GM12878 (cell line): Measurements from ENCODE around the gene GPR87. TPM values are rescaled to one million over a fixed set of nuclear protein-coding genes. Genes with fewer than 3 reads are reported as not detected.

Experiments
- ATAC-seq: fragments of 200-7000 bp; cut with Tn5 transposase; 3 replicates; pipeline ENCODE4 v1.9.1; 2020; ENCODE audit warnings: mild to moderate bottlenecking, moderate library complexity
- BruUV-seq: library from RNA; stranded (reverse); fragments of 400-500 nt; replicated peaks from 2 replicates; lab custom pipeline; 2021; lab: Mats Ljungman, UMichigan
- CTCF ChIA-PET: fragments of 300-600 bp; sonication (Branson Sonifier 250); formaldehyde crosslinking; extraction: SDS; loops from one replicate; lab custom pipeline; 2021; ENCODE audit warnings: inconsistent platforms; lab: Yijun Ruan, JAX
- POLR2A ChIA-PET: fragments of 350-600 bp; formaldehyde crosslinking; extraction: SDS; loops from one replicate; lab custom pipeline; 2021; ENCODE audit warnings: inconsistent platforms; lab: Charles Lee
- RAD21 ChIA-PET: fragments of 300-600 bp; sonication (Branson Sonifier 250); formaldehyde crosslinking; loops from one replicate; lab custom pipeline; 2023; ENCODE audit warnings: antibody characterized with exemption; ENCODE audit not compliant: unreplicated experiment; lab: Charles Lee
- SMC1A ChIA-PET: fragments of 300-600 bp; sonication (Branson Sonifier 250); formaldehyde crosslinking; loops from one replicate; lab custom pipeline; 2023; ENCODE audit not compliant: unreplicated experiment, uncharacterized antibody; lab: Charles Lee
- DNase-seq: peaks from one replicate; pipeline ENCODE4 v3.0.0-alpha.2; 2011; ENCODE audit warnings: low read depth, low spot score
- FAIRE-seq: peaks from 3 replicates; lab custom pipeline; 2011; peaks lifted over from hg19 to GRCh38; lab: Jason Lieb, UNC
- H2AFZ ChIP-seq: 2 replicates; pipeline ENCODE4 v1.6.0; 2011; ENCODE audit warnings: low read depth, low read length, control low read depth; ENCODE audit not compliant: control insufficient read depth
- H3K27ac ChIP-seq: 2 replicates; pipeline ENCODE4 v1.5.1; 2011; ENCODE audit warnings: control low read depth; ENCODE audit not compliant: control insufficient read depth, insufficient read depth
- H3K27me3 ChIP-seq, 2 experiments: replicated peaks in 1 of 2; 2 replicates each; pipeline versions ENCODE4 v1.6.0 to v1.6.1; 2011; ENCODE audit warnings: low read length in 1 of 2; ENCODE audit not compliant: control insufficient read depth in 2 of 2, insufficient read depth in 2 of 2
- H3K36me3 ChIP-seq, 2 experiments: 2 replicates each; pipeline ENCODE4 v1.5.1; 2011; ENCODE audit warnings: low read length in 1 of 2; ENCODE audit not compliant: control insufficient read depth in 2 of 2, insufficient read depth in 2 of 2
- H3K4me1 ChIP-seq: 2 replicates; pipeline ENCODE4 v1.6.1; 2011; ENCODE audit warnings: mild to moderate bottlenecking, low read length, moderate library complexity, mixed read lengths; ENCODE audit not compliant: control insufficient read depth, insufficient read depth
- H3K4me2 ChIP-seq: 2 replicates; pipeline ENCODE4 v1.6.0; 2011; ENCODE audit warnings: control low read depth; ENCODE audit not compliant: control insufficient read depth, insufficient read depth
- H3K4me3 ChIP-seq: fragments of 200-600 bp; sonication (generic); 2 replicates; pipeline ENCODE4 v1.5.1; 2016
- H3K79me2 ChIP-seq: 2 replicates; pipeline ENCODE4 v1.6.0; 2011; ENCODE audit warnings: low read length; ENCODE audit not compliant: control insufficient read depth, insufficient read depth
- H3K9ac ChIP-seq: 2 replicates; pipeline ENCODE4 v1.8.0; 2011; ENCODE audit warnings: low read length, control low read depth, mixed read lengths; ENCODE audit not compliant: control insufficient read depth, insufficient read depth
- H3K9me3 ChIP-seq: replicated peaks from 3 replicates; pipeline ENCODE4 v1.5.1; 2011; ENCODE audit warnings: mild to moderate bottlenecking, low read length; ENCODE audit not compliant: control insufficient read depth, insufficient read depth
- H4K20me1 ChIP-seq: 2 replicates; pipeline ENCODE4 v1.6.0; 2011; ENCODE audit not compliant: control insufficient read depth, insufficient read depth
- EZH2 ChIP-seq: IDR thresholded peaks from 2 replicates; pipeline ENCODE4 v1.6.1; 2012; ENCODE audit warnings: low read depth, mild to moderate bottlenecking, control low read depth, inconsistent platforms, low read length, borderline replicate concordance; ENCODE audit not compliant: control insufficient read depth
- HDAC6 ChIP-seq: fragments of 200-600 bp; sonication (generic); IDR thresholded peaks from one replicate; pipeline ENCODE4 v1.8.0; 2017; ENCODE audit warnings: antibody characterized with exemption; ENCODE audit not compliant: unreplicated experiment
- JUND ChIP-seq: IDR thresholded peaks from 2 replicates; pipeline ENCODE4 v1.6.1; 2012; ENCODE audit warnings: low read depth, mild to moderate bottlenecking, low read length, improper control_type of control experiment, moderate library complexity
- RAD21 ChIP-seq: IDR thresholded peaks from 2 replicates; pipeline ENCODE4 v1.6.1; 2011; ENCODE audit warnings: mild to moderate bottlenecking, low read depth, low read length, moderate library complexity; ENCODE audit not compliant: insufficient read depth
- USF2 ChIP-seq: IDR thresholded peaks from 2 replicates; pipeline ENCODE4 v1.6.1; 2011; ENCODE audit warnings: low read depth, low read length, improper control_type of control experiment, borderline replicate concordance
- ZNF274 ChIP-seq: IDR thresholded peaks from one replicate; pipeline ENCODE4 v1.8.0; 2011; ENCODE audit not compliant: insufficient read length, insufficient read depth
- WGBS: methylation state at CpG from one replicate; pipeline ENCODE4 v1.1.6; 2016; ENCODE audit warnings: low lambda C conversion rate; ENCODE audit not compliant: insufficient replicate concordance, insufficient coverage; ENCODE audit errors: missing lambda C conversion rate; 5-methylcytosine and 5-hydroxymethylcytosine counted together
- in situ Hi-C: fragments of 300-500 bp; cut with MboI; formaldehyde crosslinking; loops from 9 replicates; pipeline ENCODE4 v1.14.3; 2018; ENCODE audit warnings: mixed read lengths
- intact Hi-C: fragments of 100-400 bp; cut with micrococcal nuclease; formaldehyde crosslinking; loops from one replicate; pipeline ENCODE4 v1.14.2; 2022; ENCODE audit not compliant: unreplicated experiment
- polyA plus RNA-seq, 11 experiments: library from polyadenylated mRNA; depleted of rRNA in 4 of 11; unstranded in 6 of 11; stranded (reverse) in 5 of 11; fragments of >200 nt; fragmentation: Nextera tagmentation in 4 of 11; fragmentation: Illumina TruSeq in 1 of 11; extraction: Ambion mirVana in 4 of 11; extraction: Trizol in 1 of 11; gene quantifications; 1 replicate in 1 of 11; 2 replicates in 10 of 11; pipeline versions ENCODE4 v1.2.1 to v1.2.3, GENCODE V29; 2011 to 2016; ENCODE audit warnings: inconsistent platforms in 2 of 11, missing spikeins in 2 of 11, low read depth in 1 of 11
- total RNA-seq, 4 experiments: library from RNA; depleted of rRNA in 3 of 4; stranded (reverse); fragments of >200 nt in 3 of 4; fragmentation: Illumina TruSeq in 1 of 4; extraction: Trizol in 1 of 4; gene quantifications; 2 replicates each; pipeline versions ENCODE4 v1.2.1 to v1.2.3, GENCODE V29; 2013 to 2021
- TF ChIP-seq, protein P1 (sequence below), 3 experiments: IDR thresholded peaks in 2 of 3; conservative IDR thresholded peaks in 1 of 3; 2 replicates each; pipeline ENCODE4 v1.5.1; 2011; ENCODE audit warnings: low read depth in 3 of 3, low read length in 3 of 3, mild to moderate bottlenecking in 3 of 3, control low read depth in 2 of 3, moderate library complexity in 2 of 3, inconsistent platforms in 1 of 3, mixed read lengths in 1 of 3; ENCODE audit not compliant: control insufficient read depth in 2 of 3, insufficient read depth in 1 of 3; ENCODE audit errors: extremely low read depth in 1 of 3

GPR87 gene
- total and polyA plus RNA-seq, 10 of the 15 experiments (the other 5 are each of a cell fraction or from before 2014, with no cell fraction given) = 0.06 to 0.27 (median 0.16) TPM; not detected in 5

- H3K4me1 ChIP-seq = no peaks in the 10 kb centered on the region
Observed at GRCh38 chr3:151293127-151293526, 23.5 kb downstream of the GPR87 start.

GRCh38 chr3:151290673-151291072, 25.9 kb downstream of the GPR87 start:
- SMC1A ChIA-PET = interaction anchor here (1.2 to 1.7 kb wide), 2 partner anchors 30 to 62 kb away, joined by 5 read pairs; no protein-coding TSS in a partner anchor
- no peaks in the 10 kb centered on the region for H3K36me3 ChIP-seq
- H3K4me1 ChIP-seq = no peaks in the 10 kb centered on the region
- no peak for DNase-seq
- BruUV-seq = no TSS peak
- ATAC-seq = no peak
- no peak overlapping the region for H3K4me2 ChIP-seq
- no peak for FAIRE-seq
- CTCF ChIA-PET = interaction anchor here (0.8 to 2.7 kb wide), 3 partner anchors 58 to 128 kb away, joined by 3 to 10 read pairs (median 3); no protein-coding TSS in a partner anchor
- no peak overlapping the region for H3K27ac ChIP-seq
- RAD21 ChIA-PET = no interaction called here
- no peak overlapping the region for H3K4me3 ChIP-seq
- in situ Hi-C loops = no loop called here
- no peaks in the 10 kb centered on the region; a peak in 1 of 4 replicates for H3K27me3 ChIP-seq
- TF ChIP-seq EZH2 (no peak), RAD21 (peak; percentile 83)
- TF ChIP-seq, protein P1, sequence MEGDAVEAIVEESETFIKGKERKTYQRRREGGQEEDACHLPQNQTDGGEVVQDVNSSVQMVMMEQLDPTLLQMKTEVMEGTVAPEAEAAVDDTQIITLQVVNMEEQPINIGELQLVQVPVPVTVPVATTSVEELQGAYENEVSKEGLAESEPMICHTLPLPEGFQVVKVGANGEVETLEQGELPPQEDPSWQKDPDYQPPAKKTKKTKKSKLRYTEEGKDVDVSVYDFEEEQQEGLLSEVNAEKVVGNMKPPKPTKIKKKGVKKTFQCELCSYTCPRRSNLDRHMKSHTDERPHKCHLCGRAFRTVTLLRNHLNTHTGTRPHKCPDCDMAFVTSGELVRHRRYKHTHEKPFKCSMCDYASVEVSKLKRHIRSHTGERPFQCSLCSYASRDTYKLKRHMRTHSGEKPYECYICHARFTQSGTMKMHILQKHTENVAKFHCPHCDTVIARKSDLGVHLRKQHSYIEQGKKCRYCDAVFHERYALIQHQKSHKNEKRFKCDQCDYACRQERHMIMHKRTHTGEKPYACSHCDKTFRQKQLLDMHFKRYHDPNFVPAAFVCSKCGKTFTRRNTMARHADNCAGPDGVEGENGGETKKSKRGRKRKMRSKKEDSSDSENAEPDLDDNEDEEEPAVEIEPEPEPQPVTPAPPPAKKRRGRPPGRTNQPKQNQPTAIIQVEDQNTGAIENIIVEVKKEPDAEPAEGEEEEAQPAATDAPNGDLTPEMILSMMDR (IDR thresholded peaks at IDR 0.05 in 2 of 3, conservative IDR thresholded peaks at IDR 0.05 in 1 of 3; ENCODE audit: control insufficient read depth in 2 of 3, extremely low read depth in 1 of 3, insufficient read depth in 1 of 3, low read depth in 3 of 3, low read length in 3 of 3) = peak in 2 of 3 experiments; percentile 5 to 41; a peak in 3 of 6 replicates
- no peak overlapping the region for H3K9ac ChIP-seq
- POLR2A ChIA-PET = no interaction called here
- no peak overlapping the region for H2AFZ ChIP-seq
- WGBS = 0% methylated on average over 3 of the region's 3 CpGs
- H3K9me3 ChIP-seq = no peaks in the 10 kb centered on the region
- intact Hi-C loops = loop anchor here (5.0 kb wide), 2 partner anchors 547 to 627 kb away; no protein-coding TSS in a partner anchor
- no peaks in the 10 kb centered on the region for H4K20me1 ChIP-seq
- H3K79me2 ChIP-seq = no peaks in the 10 kb centered on the region

More at GRCh38 chr3:151293127-151293526, 23.5 kb downstream of the GPR87 start:
- Histone ChIP-seq H3K9me3 (no peaks in the 10 kb centered on the region), H3K9ac (no peak overlapping the region), H3K36me3 (no peaks in the 10 kb centered on the region), H3K4me3 (no peak overlapping the region), H3K4me2 (no peak overlapping the region), H3K27ac (no peak overlapping the region), H4K20me1 (no peaks in the 10 kb centered on the region), H2AFZ (no peak overlapping the region), H3K27me3 (peaks cover 0 to 2% of the 10 kb centered on the region in 2 experiments; a peak in 2 of 4 replicates), H3K79me2 (no peaks in the 10 kb centered on the region)
- no TSS peak for BruUV-seq
- DNase-seq (no peak), FAIRE-seq (no peak), ATAC-seq (peak; percentile 53)
- TF ChIP-seq ZNF274 (no peak), USF2 (no peak), HDAC6 (no peak), JUND (no peak)
- 1% methylated on average over 6 of the region's 6 CpGs for WGBS
- RAD21 ChIA-PET = interaction anchor here (0.9 to 1.5 kb wide), 3 partner anchors 66 to 546 kb away, joined by 3 read pairs; no protein-coding TSS in a partner anchor
- SMC1A ChIA-PET = interaction anchor here (0.6 to 1.9 kb wide), 5 partner anchors 11 to 555 kb away, joined by 3 to 10 read pairs (median 3); no protein-coding TSS in a partner anchor
- POLR2A ChIA-PET = no interaction called here
- intact Hi-C loops = loop anchor here (5.0 kb wide), 2 partner anchors 544 to 624 kb away; no protein-coding TSS in a partner anchor
- CTCF ChIA-PET = interaction anchor here (0.7 to 2.7 kb wide), 8 partner anchors 15 to 137 kb away, joined by 3 to 10 read pairs (median 4); partner anchors contain the start of gene P2RY14
- in situ Hi-C loops = no loop called here
